HAP-1 (cell line): Measurements from ENCODE around the gene KRT80.
A peak's percentile ranks its signal among the peaks of the same experiment; 100 is the strongest.

Experiments used
- DNase-seq, 2 experiments: peaks; one replicate each; pipeline ENCODE4 v3.0.0-alpha.2; 2016 to 2020; ENCODE audit warnings: low spot score in 2 of 2
- H3K27me3 ChIP-seq: fragments of 250-450 bp; sonication (Bioruptor Pico); 2 replicates; pipeline ENCODE4 v1.5.1; 2020; ENCODE audit warnings: low read depth, mild to moderate bottlenecking, moderate library complexity
- H3K36me3 ChIP-seq: fragments of 250-450 bp; sonication (Bioruptor Pico); replicated peaks from 2 replicates; pipeline ENCODE4 v1.5.1; 2020; ENCODE audit warnings: mild to moderate bottlenecking
- H3K4me1 ChIP-seq: fragments of 250-450 bp; sonication (Bioruptor Pico); 2 replicates; pipeline ENCODE4 v1.5.1; 2020; ENCODE audit warnings: mild to moderate bottlenecking
- H3K4me3 ChIP-seq: fragments of 250-450 bp; sonication (Bioruptor Pico); 2 replicates; pipeline ENCODE4 v1.5.1; 2020; ENCODE audit warnings: mild to moderate bottlenecking, moderate library complexity
- H3K9me3 ChIP-seq: fragments of 250-450 bp; sonication (Bioruptor Pico); 2 replicates; pipeline ENCODE4 v1.5.1; 2020; ENCODE audit warnings: mild to moderate bottlenecking, moderate library complexity
- in situ Hi-C: fragments of 300-500 bp; cut with MboI; formaldehyde crosslinking; loops from 3 replicates; pipeline ENCODE4 v1.14.3; 2020; ENCODE audit warnings: low sequenced_read_pairs, inconsistent platforms, mixed read lengths

KRT80 gene

GRCh38 chr12:52164624-52165023 lies 27.2 kb downstream of the KRT80 start:
- Histone ChIP-seq H3K27me3 (no peaks in the 10 kb centered on the region), H3K36me3 (no peaks in the 10 kb centered on the region), H3K4me3 (no peak overlapping the region), H3K9me3 (no peaks in the 10 kb centered on the region), H3K4me1 (no peaks in the 10 kb centered on the region)
- DNase-seq = no peak
- in situ Hi-C loops = no loop called here

GRCh38 chr12:52162981-52163380 lies 28.8 kb downstream of the KRT80 start:
- Histone ChIP-seq H3K27me3 (no peaks in the 10 kb centered on the region), H3K4me3 (no peak overlapping the region), H3K9me3 (no peaks in the 10 kb centered on the region), H3K4me1 (no peaks in the 10 kb centered on the region), H3K36me3 (no peaks in the 10 kb centered on the region)
- no peak for DNase-seq
- in situ Hi-C loops = no loop called here

GRCh38 chr12:52160200-52160599 lies 31.6 kb downstream of the KRT80 start:
- no peak for DNase-seq
- H3K36me3 ChIP-seq = no peaks in the 10 kb centered on the region
- in situ Hi-C loops = no loop called here
- H3K27me3 ChIP-seq = no peaks in the 10 kb centered on the region
- no peak overlapping the region for H3K4me3 ChIP-seq
- H3K4me1 ChIP-seq = no peaks in the 10 kb centered on the region
- no peaks in the 10 kb centered on the region for H3K9me3 ChIP-seq

GRCh38 chr12:52157566-52158150 lies 34.2 kb downstream of the KRT80 start:
- Histone ChIP-seq H3K4me3 (no peak overlapping the region), H3K9me3 (no peaks in the 10 kb centered on the region), H3K36me3 (no peaks in the 10 kb centered on the region), H3K4me1 (no peaks in the 10 kb centered on the region), H3K27me3 (no peaks in the 10 kb centered on the region)
- in situ Hi-C loops = loop anchor here (10.0 kb wide), 2 partner anchors 167 to 827 kb away; partner anchors contain the start of gene KRT83
- DNase-seq = no peak

- in situ Hi-C loops = loop anchor here (10.0 kb wide), 2 partner anchors 168 to 828 kb away; partner anchors contain the start of gene KRT83
- no peaks in the 10 kb centered on the region for H3K4me1 ChIP-seq
- DNase-seq = peak; percentile 50 to 89
- H3K36me3 ChIP-seq = no peaks in the 10 kb centered on the region
- no peaks in the 10 kb centered on the region for H3K27me3 ChIP-seq
- no peak overlapping the region for H3K4me3 ChIP-seq
- H3K9me3 ChIP-seq = no peaks in the 10 kb centered on the region
These were observed 34.9 kb downstream of the KRT80 start for GRCh38 chr12:52156757-52157565.

- Histone ChIP-seq H3K4me3 (no peak overlapping the region), H3K36me3 (no peaks in the 10 kb centered on the region), H3K9me3 (no peaks in the 10 kb centered on the region), H3K27me3 (no peaks in the 10 kb centered on the region), H3K4me1 (no peaks in the 10 kb centered on the region)
- in situ Hi-C loops = loop anchor here (10.0 kb wide), 2 partner anchors 168 to 828 kb away; partner anchors contain the start of gene KRT83
- no peak for DNase-seq
These were observed 35.5 kb downstream of the KRT80 start for GRCh38 chr12:52156311-52156710.

GRCh38 chr12:52155048-52155868 lies 36.6 kb downstream of the KRT80 start:
- DNase-seq = no peak
- Histone ChIP-seq H3K4me1 (no peaks in the 10 kb centered on the region), H3K9me3 (no peaks in the 10 kb centered on the region), H3K27me3 (no peaks in the 10 kb centered on the region), H3K36me3 (no peaks in the 10 kb centered on the region), H3K4me3 (no peak overlapping the region)
- in situ Hi-C loops = loop anchor here (10.0 kb wide), 2 partner anchors 170 to 830 kb away; partner anchors contain the start of gene KRT83

GRCh38 chr12:52152905-52153317 lies 38.9 kb downstream of the KRT80 start:
- in situ Hi-C loops = loop anchor here (5.0 to 10.0 kb wide), 3 partner anchors 172 to 832 kb away; partner anchors contain the start of gene KRT83
- H3K36me3 ChIP-seq = no peaks in the 10 kb centered on the region
- H3K9me3 ChIP-seq = no peaks in the 10 kb centered on the region
- H3K4me3 ChIP-seq = no peak overlapping the region
- no peaks in the 10 kb centered on the region for H3K27me3 ChIP-seq
- no peak for DNase-seq
- H3K4me1 ChIP-seq = no peaks in the 10 kb centered on the region

- DNase-seq = peak; percentile 28 to 84
- Histone ChIP-seq H3K4me1 (no peaks in the 10 kb centered on the region), H3K9me3 (no peaks in the 10 kb centered on the region), H3K4me3 (peak overlapping the region; percentile 36), H3K36me3 (no peaks in the 10 kb centered on the region), H3K27me3 (no peaks in the 10 kb centered on the region)
- in situ Hi-C loops = loop anchor here (5.0 to 10.0 kb wide), 3 partner anchors 173 to 833 kb away; partner anchors contain the start of gene KRT83
These were observed 39.7 kb downstream of the KRT80 start for GRCh38 chr12:52151837-52152783.

- H3K27me3 ChIP-seq = no peaks in the 10 kb centered on the region
- no peaks in the 10 kb centered on the region for H3K4me1 ChIP-seq
- no peaks in the 10 kb centered on the region for H3K36me3 ChIP-seq
- no peak overlapping the region for H3K4me3 ChIP-seq
- no peaks in the 10 kb centered on the region for H3K9me3 ChIP-seq
- in situ Hi-C loops = loop anchor here (5.0 to 10.0 kb wide), 3 partner anchors 174 to 834 kb away; partner anchors contain the start of gene KRT83
- DNase-seq = no peak
These were observed 40.5 kb downstream of the KRT80 start for GRCh38 chr12:52151153-52151836.

GRCh38 chr12:52149651-52150241 lies 42.1 kb downstream of the KRT80 start:
- Histone ChIP-seq H3K4me1 (no peaks in the 10 kb centered on the region), H3K4me3 (no peak overlapping the region), H3K27me3 (no peaks in the 10 kb centered on the region), H3K36me3 (no peaks in the 10 kb centered on the region), H3K9me3 (no peaks in the 10 kb centered on the region)
- DNase-seq = no peak
- in situ Hi-C loops = loop anchor here (5.0 to 10.0 kb wide), 3 partner anchors 175 to 835 kb away; partner anchors contain the start of gene KRT83

GRCh38 chr12:52149182-52149641 lies 42.6 kb downstream of the KRT80 start:
- in situ Hi-C loops = no loop called here
- H3K9me3 ChIP-seq = no peaks in the 10 kb centered on the region
- H3K4me3 ChIP-seq = no peak overlapping the region
- no peaks in the 10 kb centered on the region for H3K4me1 ChIP-seq
- H3K27me3 ChIP-seq = no peaks in the 10 kb centered on the region
- no peaks in the 10 kb centered on the region for H3K36me3 ChIP-seq
- no peak for DNase-seq
